HCT116 (cell line): ENCODE results near the gene DOCK2.

Experiments used
- ATF3 ChIP-seq: IDR thresholded peaks from 2 replicates; pipeline ENCODE4 v1.6.1; 2012
- CEBPB ChIP-seq: IDR thresholded peaks from 2 replicates; pipeline ENCODE4 v1.6.1; 2012; ENCODE audit warnings: low read depth
- SRF ChIP-seq: IDR thresholded peaks from 2 replicates; pipeline ENCODE4 v1.6.1; 2012; ENCODE audit warnings: low read depth
- TF ChIP-seq, protein P1 (sequence below), 3 experiments: fragments of 200-600 bp in 1 of 3; sonication (generic) in 1 of 3; IDR thresholded peaks in 2 of 3; conservative IDR thresholded peaks in 1 of 3; 2 replicates each; pipeline ENCODE4 v1.5.1; 2012 to 2017; ENCODE audit warnings: low read depth in 2 of 3, low read length in 2 of 3, antibody characterized with exemption in 1 of 3, borderline replicate concordance in 1 of 3, control low read depth in 1 of 3, mild to moderate bottlenecking in 1 of 3, mixed read lengths in 1 of 3, mixed run types in 1 of 3, moderate library complexity in 1 of 3; ENCODE audit not compliant: insufficient read depth in 1 of 3

- TF ChIP-seq SRF: no peak
- no peak for TF ChIP-seq ATF3
- TF ChIP-seq CEBPB: no peak
- TF ChIP-seq, protein P1, sequence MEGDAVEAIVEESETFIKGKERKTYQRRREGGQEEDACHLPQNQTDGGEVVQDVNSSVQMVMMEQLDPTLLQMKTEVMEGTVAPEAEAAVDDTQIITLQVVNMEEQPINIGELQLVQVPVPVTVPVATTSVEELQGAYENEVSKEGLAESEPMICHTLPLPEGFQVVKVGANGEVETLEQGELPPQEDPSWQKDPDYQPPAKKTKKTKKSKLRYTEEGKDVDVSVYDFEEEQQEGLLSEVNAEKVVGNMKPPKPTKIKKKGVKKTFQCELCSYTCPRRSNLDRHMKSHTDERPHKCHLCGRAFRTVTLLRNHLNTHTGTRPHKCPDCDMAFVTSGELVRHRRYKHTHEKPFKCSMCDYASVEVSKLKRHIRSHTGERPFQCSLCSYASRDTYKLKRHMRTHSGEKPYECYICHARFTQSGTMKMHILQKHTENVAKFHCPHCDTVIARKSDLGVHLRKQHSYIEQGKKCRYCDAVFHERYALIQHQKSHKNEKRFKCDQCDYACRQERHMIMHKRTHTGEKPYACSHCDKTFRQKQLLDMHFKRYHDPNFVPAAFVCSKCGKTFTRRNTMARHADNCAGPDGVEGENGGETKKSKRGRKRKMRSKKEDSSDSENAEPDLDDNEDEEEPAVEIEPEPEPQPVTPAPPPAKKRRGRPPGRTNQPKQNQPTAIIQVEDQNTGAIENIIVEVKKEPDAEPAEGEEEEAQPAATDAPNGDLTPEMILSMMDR (IDR thresholded peaks at IDR 0.05 in 2 of 3, conservative IDR thresholded peaks at IDR 0.05 in 1 of 3; ENCODE audit: borderline replicate concordance in 1 of 3, insufficient read depth in 1 of 3, low read depth in 2 of 3, low read length in 2 of 3): no peak
Observed at GRCh38 chr5:169592937-169593650, 44.0 kb upstream of the DOCK2 start.
